IgD-negative memory B cell (primary cell): ENCODE results near the gene ANKRD26. TPM values are rescaled to one million over a fixed set of nuclear protein-coding genes. Genes with fewer than 3 reads are reported as not detected.
"Not testable (repeated sequence)": the region's sequence is repeated elsewhere in the genome, so short reads cannot be mapped to it uniquely, and the experiment has no call there.

Experiments used
- H3K27ac Mint-ChIP-seq, 3 donors: one replicate each; pipeline ENCODE4 v1.8.0; 2020 to 2022; ENCODE audit warnings: mild to moderate bottlenecking in 3 of 3, mixed read lengths in 3 of 3, moderate library complexity in 1 of 3
- H3K27me3 Mint-ChIP-seq: one replicate; pipeline ENCODE4 v1.8.0; 2021; ENCODE audit warnings: mixed read lengths
- H3K36me3 Mint-ChIP-seq: one replicate; pipeline ENCODE4 v1.8.0; 2020; ENCODE audit warnings: mild to moderate bottlenecking, mixed read lengths
- H3K4me1 Mint-ChIP-seq, 3 donors: one replicate each; pipeline ENCODE4 v1.8.0; 2020 to 2022; ENCODE audit warnings: mixed read lengths in 3 of 3, mild to moderate bottlenecking in 1 of 3
- H3K4me3 Mint-ChIP-seq, 4 donors: one replicate each; pipeline ENCODE4 v1.8.0; 2020 to 2022; ENCODE audit warnings: mild to moderate bottlenecking in 4 of 4, mixed read lengths in 4 of 4, moderate library complexity in 3 of 4
- H3K9me3 Mint-ChIP-seq, 3 donors: one replicate each; pipeline ENCODE4 v1.8.0; 2020 to 2021; ENCODE audit warnings: mixed read lengths in 3 of 3, mild to moderate bottlenecking in 1 of 3
- polyA plus RNA-seq: library from polyadenylated mRNA; unstranded; fragments of 300-500 nt; fragmentation: Illumina TruSeq; gene quantifications from one replicate; pipeline ENCODE4 v1.2.3, GENCODE V29; 2021

The ANKRD26 gene
- polyA plus RNA-seq, 1 donor from 2014 or later, result 1.5 TPM

GRCh38 chr10:27052656-27053055 lies 47.6 kb downstream of the ANKRD26 start:
- H3K27ac Mint-ChIP-seq, result no peak overlapping the region
- H3K4me3 Mint-ChIP-seq, result no peak overlapping the region
- peaks cover 4 to 7% (median 7%) of the 10 kb centered on the region in 3 donors for H3K4me1 Mint-ChIP-seq
- no peaks in the 10 kb centered on the region for H3K9me3 Mint-ChIP-seq
- peaks cover 4% of the 10 kb centered on the region for H3K36me3 Mint-ChIP-seq
- no peaks in the 10 kb centered on the region for H3K27me3 Mint-ChIP-seq

GRCh38 chr10:27045247-27045646 lies 55.0 kb downstream of the ANKRD26 start:
- H3K4me3 Mint-ChIP-seq, H3K9me3 Mint-ChIP-seq, H3K27me3 Mint-ChIP-seq, H3K4me1 Mint-ChIP-seq, H3K27ac Mint-ChIP-seq: not testable (repeated sequence)
- peaks cover 18% of the 10 kb centered on the region for H3K36me3 Mint-ChIP-seq

- peaks cover 29% of the 10 kb centered on the region for H3K36me3 Mint-ChIP-seq
- H3K27ac Mint-ChIP-seq, result no peak overlapping the region
- no peak overlapping the region for H3K4me3 Mint-ChIP-seq
These were observed 59.1 kb downstream of the ANKRD26 start for GRCh38 chr10:27041196-27041595.

GRCh38 chr10:27038168-27038567 lies 62.1 kb downstream of the ANKRD26 start:
- H3K4me1 Mint-ChIP-seq, result peaks cover 0 to 3% (median 1%) of the 10 kb centered on the region in 3 donors
- no peaks in the 10 kb centered on the region for H3K9me3 Mint-ChIP-seq
- peaks cover 32% of the 10 kb centered on the region for H3K36me3 Mint-ChIP-seq
- no peaks in the 10 kb centered on the region for H3K27me3 Mint-ChIP-seq
- H3K4me3 Mint-ChIP-seq, result no peak overlapping the region
- no peak overlapping the region for H3K27ac Mint-ChIP-seq

More at GRCh38 chr10:27041196-27041595, 59.1 kb downstream of the ANKRD26 start:
- Mint-ChIP-seq H3K9me3 (no peaks in the 10 kb centered on the region), H3K27me3 (no peaks in the 10 kb centered on the region), H3K4me1 (no peaks in the 10 kb centered on the region)

GRCh38 chr10:27035163-27035562 lies 65.1 kb downstream of the ANKRD26 start:
- H3K9me3 Mint-ChIP-seq, result no peaks in the 10 kb centered on the region
- H3K4me3 Mint-ChIP-seq, result no peak overlapping the region
- no peaks in the 10 kb centered on the region for H3K27me3 Mint-ChIP-seq
- peaks cover 23% of the 10 kb centered on the region for H3K36me3 Mint-ChIP-seq
- no peak overlapping the region for H3K27ac Mint-ChIP-seq
- peaks cover 0 to 3% (median 1%) of the 10 kb centered on the region in 3 donors for H3K4me1 Mint-ChIP-seq

GRCh38 chr10:27030060-27030459 lies 70.2 kb downstream of the ANKRD26 start:
- no peak overlapping the region for H3K27ac Mint-ChIP-seq
- H3K9me3 Mint-ChIP-seq, result no peaks in the 10 kb centered on the region
- H3K4me3 Mint-ChIP-seq, result no peak overlapping the region
- H3K36me3 Mint-ChIP-seq, result peaks cover 10% of the 10 kb centered on the region
- no peaks in the 10 kb centered on the region for H3K27me3 Mint-ChIP-seq
- peaks cover 0 to 1% (median 0%) of the 10 kb centered on the region in 3 donors for H3K4me1 Mint-ChIP-seq

GRCh38 chr10:27022048-27022447 lies 78.2 kb downstream of the ANKRD26 start:
- peaks cover 0 to 2% (median 0%) of the 10 kb centered on the region in 3 donors for H3K4me1 Mint-ChIP-seq
- H3K27ac Mint-ChIP-seq, result no peak overlapping the region
- H3K9me3 Mint-ChIP-seq, result no peaks in the 10 kb centered on the region
- H3K27me3 Mint-ChIP-seq, result no peaks in the 10 kb centered on the region
- peaks cover 17% of the 10 kb centered on the region for H3K36me3 Mint-ChIP-seq
- H3K4me3 Mint-ChIP-seq, result no peak overlapping the region

- Mint-ChIP-seq H3K27me3 (no peaks in the 10 kb centered on the region), H3K9me3 (no peaks in the 10 kb centered on the region), H3K36me3 (peaks cover 17% of the 10 kb centered on the region), H3K4me1 (peaks cover 0 to 2% (median 0%) of the 10 kb centered on the region in 3 donors), H3K27ac (no peak overlapping the region), H3K4me3 (no peak overlapping the region)
These were observed 80.1 kb downstream of the ANKRD26 start for GRCh38 chr10:27020243-27020642.

GRCh38 chr10:27019827-27020226 lies 80.5 kb downstream of the ANKRD26 start:
- no peaks in the 10 kb centered on the region for H3K27me3 Mint-ChIP-seq
- peaks cover 0 to 2% (median 0%) of the 10 kb centered on the region in 3 donors for H3K4me1 Mint-ChIP-seq
- H3K9me3 Mint-ChIP-seq, result no peaks in the 10 kb centered on the region
- H3K27ac Mint-ChIP-seq, result no peak overlapping the region
- H3K4me3 Mint-ChIP-seq, result no peak overlapping the region
- H3K36me3 Mint-ChIP-seq, result peaks cover 17% of the 10 kb centered on the region

- H3K4me1 Mint-ChIP-seq, result no peaks in the 10 kb centered on the region
- no peak overlapping the region for H3K27ac Mint-ChIP-seq
- H3K27me3 Mint-ChIP-seq, result no peaks in the 10 kb centered on the region
- H3K36me3 Mint-ChIP-seq, result peaks cover 8% of the 10 kb centered on the region
- no peak overlapping the region for H3K4me3 Mint-ChIP-seq
- peaks cover 0 to 11% (median 7%) of the 10 kb centered on the region in 3 donors for H3K9me3 Mint-ChIP-seq
These were observed 102.7 kb downstream of the ANKRD26 start for GRCh38 chr10:26997610-26998009.

- Mint-ChIP-seq H3K27ac (peak overlapping the region in 1 of 3 donors; percentile 31), H3K4me1 (peaks cover 0 to 1% (median 0%) of the 10 kb centered on the region in 3 donors), H3K9me3 (peaks cover 0 to 3% (median 2%) of the 10 kb centered on the region in 3 donors), H3K27me3 (no peaks in the 10 kb centered on the region), H3K36me3 (peaks cover 5% of the 10 kb centered on the region), H3K4me3 (no peak overlapping the region)
These were observed 105.6 kb downstream of the ANKRD26 start for GRCh38 chr10:26994743-26995142.

GRCh38 chr10:26987851-26988250 lies 112.4 kb downstream of the ANKRD26 start:
- no peaks in the 10 kb centered on the region for H3K27me3 Mint-ChIP-seq
- no peak overlapping the region for H3K27ac Mint-ChIP-seq
- no peak overlapping the region for H3K4me3 Mint-ChIP-seq
- H3K36me3 Mint-ChIP-seq, result peaks cover 2% of the 10 kb centered on the region
- H3K4me1 Mint-ChIP-seq, result peaks cover 0 to 3% (median 0%) of the 10 kb centered on the region in 3 donors
- peaks cover 0 to 4% (median 2%) of the 10 kb centered on the region in 3 donors for H3K9me3 Mint-ChIP-seq

GRCh38 chr10:26983156-26983555 lies 117.1 kb downstream of the ANKRD26 start:
- Mint-ChIP-seq H3K27me3 (no peaks in the 10 kb centered on the region), H3K4me3 (no peak overlapping the region), H3K9me3 (peaks cover 0 to 2% (median 0%) of the 10 kb centered on the region in 3 donors), H3K4me1 (no peaks in the 10 kb centered on the region), H3K27ac (no peak overlapping the region), H3K36me3 (no peaks in the 10 kb centered on the region)

GRCh38 chr10:26982058-26982457 lies 118.2 kb downstream of the ANKRD26 start:
- H3K4me3 Mint-ChIP-seq, result no peak overlapping the region
- H3K4me1 Mint-ChIP-seq, result no peaks in the 10 kb centered on the region
- no peaks in the 10 kb centered on the region for H3K36me3 Mint-ChIP-seq
- no peaks in the 10 kb centered on the region for H3K9me3 Mint-ChIP-seq
- no peaks in the 10 kb centered on the region for H3K27me3 Mint-ChIP-seq
- no peak overlapping the region for H3K27ac Mint-ChIP-seq

- Mint-ChIP-seq H3K4me3 (no peak overlapping the region), H3K36me3 (no peaks in the 10 kb centered on the region), H3K27ac (no peak overlapping the region), H3K9me3 (no peaks in the 10 kb centered on the region), H3K27me3 (no peaks in the 10 kb centered on the region), H3K4me1 (no peaks in the 10 kb centered on the region)
These were observed 119.0 kb downstream of the ANKRD26 start for GRCh38 chr10:26981232-26981824.

- Mint-ChIP-seq H3K27me3 (no peaks in the 10 kb centered on the region), H3K36me3 (peaks cover 3% of the 10 kb centered on the region), H3K4me1 (no peaks in the 10 kb centered on the region), H3K27ac (no peak overlapping the region), H3K4me3 (no peak overlapping the region), H3K9me3 (no peaks in the 10 kb centered on the region)
These were observed 121.8 kb downstream of the ANKRD26 start for GRCh38 chr10:26978519-26978918.
